NCI-H2107 treated with DMSO at 0.1 percent for 48 hours (cell line): Measurements from ENCODE around the gene VSIG2.

ENCODE experiments used
- DNase-seq: peaks from one replicate; lab custom pipeline; 2025; ENCODE audit not compliant: unreplicated experiment; lab: John Stamatoyannopoulos, UW

Gene VSIG2

GRCh38 chr11:124724979-124725718 lies 26.9 kb downstream of the VSIG2 start:
- DNase-seq: no peak

GRCh38 chr11:124722176-124722575 lies 29.9 kb downstream of the VSIG2 start:
- no peak for DNase-seq

- no peak for DNase-seq
Observed at GRCh38 chr11:124719534-124719933, 32.5 kb downstream of the VSIG2 start.

- DNase-seq: no peak
Observed at GRCh38 chr11:124718801-124719200, 33.3 kb downstream of the VSIG2 start.

- DNase-seq: no peak
Observed at GRCh38 chr11:124717786-124718651, 34.0 kb downstream of the VSIG2 start.

GRCh38 chr11:124717421-124717785 lies 34.7 kb downstream of the VSIG2 start:
- no peak for DNase-seq

GRCh38 chr11:124716591-124716990 lies 35.5 kb downstream of the VSIG2 start:
- no peak for DNase-seq

GRCh38 chr11:124712392-124712791 lies 39.7 kb downstream of the VSIG2 start:
- no peak for DNase-seq

- DNase-seq: no peak
Observed at GRCh38 chr11:124707829-124708228, 44.2 kb downstream of the VSIG2 start.

- no peak for DNase-seq
Observed at GRCh38 chr11:124700028-124700427, 52.0 kb downstream of the VSIG2 start.

GRCh38 chr11:124699547-124699946 lies 52.5 kb downstream of the VSIG2 start:
- DNase-seq: no peak
